Uterus (tissue), 2 donors: ENCODE measurements around the gene FREM1.

Experiments used
- CTCF ChIP-seq, 4 experiments: fragments of 200-600 bp in 2 of 4; fragments of 450-650 bp in 2 of 4; sonication (generic) in 2 of 4; IDR thresholded peaks; one replicate each; pipeline ENCODE4 v1.5.1; 2016 to 2019; ENCODE audit warnings: antibody characterized with exemption in 4 of 4, mild to moderate bottlenecking in 2 of 4, moderate library complexity in 1 of 4
- POLR2A ChIP-seq, 2 donors: fragments of 450-650 bp; IDR thresholded peaks; one replicate each; pipeline ENCODE4 v1.6.1; 2016; ENCODE audit warnings: antibody characterized with exemption in 2 of 2, mild to moderate bottlenecking in 1 of 2, moderate library complexity in 1 of 2

- TF ChIP-seq CTCF (IDR thresholded peaks at IDR 0.05) (no peak), POLR2A (IDR thresholded peaks at IDR 0.05) (no peak)
Measured at GRCh38 chr9:14909181-14909580, 1.0 kb downstream of the FREM1 start.
